Measurements from ENCODE around the gene SGK1.
A peak's percentile ranks its signal among the peaks of the same experiment; 100 is the strongest.
"Not testable (repeated sequence)": the region's sequence is repeated elsewhere in the genome, so short reads cannot be mapped to it uniquely, and the experiment has no call there.

Gene SGK1

GRCh38 chr6:134182528-134182927 lies 135.4 kb downstream of the SGK1 start:
- DNase-seq: no peak

- not testable (repeated sequence) for DNase-seq
Measured at GRCh38 chr6:134181726-134182125, 136.2 kb downstream of the SGK1 start.

- not testable (repeated sequence) for DNase-seq
Measured at GRCh38 chr6:134181251-134181650, 136.7 kb downstream of the SGK1 start.

DNA sequence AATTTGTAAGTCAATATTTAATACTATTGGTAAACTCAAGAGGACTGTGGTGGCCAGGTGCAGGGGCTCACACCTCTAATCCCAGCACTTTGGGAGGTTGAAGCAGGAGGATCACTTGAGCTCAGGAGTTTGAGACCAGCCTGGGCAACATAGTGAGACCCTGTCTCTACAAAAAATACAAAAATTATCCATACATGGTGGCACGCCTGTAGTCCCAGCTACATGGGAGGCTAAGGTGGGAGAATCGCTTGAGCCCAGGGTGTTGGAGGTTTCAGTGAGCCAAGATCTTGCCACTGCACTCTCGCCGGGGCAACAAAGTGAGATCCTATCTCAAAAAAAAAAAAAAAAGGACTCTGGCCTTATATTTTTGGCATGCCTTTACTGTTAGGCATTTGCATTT lies 137.4 kb downstream of the SGK1 start:
- DNase-seq: not testable (repeated sequence)

GRCh38 chr6:134178161-134179044 lies 139.5 kb downstream of the SGK1 start:
- peak; percentile 75 for DNase-seq

DNA sequence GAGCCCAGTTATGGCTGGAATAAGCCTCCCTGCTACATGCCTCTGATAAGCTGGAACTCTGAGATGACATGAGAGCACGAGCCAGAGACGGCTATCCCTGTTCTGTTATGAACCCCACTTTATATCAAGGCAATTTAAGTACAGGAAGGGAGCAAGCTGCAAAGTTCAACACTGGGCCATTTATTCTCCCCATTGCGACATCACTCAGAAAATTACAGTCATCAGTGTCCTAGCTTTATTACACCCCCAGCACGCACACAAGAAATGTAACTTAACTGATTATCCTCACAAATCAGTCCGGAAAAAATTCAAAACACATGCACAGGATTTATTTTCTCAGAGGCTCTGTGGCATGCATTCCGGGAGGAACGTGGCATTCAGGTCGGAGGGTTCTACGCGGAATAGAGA lies 140.2 kb downstream of the SGK1 start:
- no peak for DNase-seq

- DNase-seq: no peak
Measured at GRCh38 chr6:134177236-134177635, 140.7 kb downstream of the SGK1 start.

- peak; percentile 3 for DNase-seq
Measured at GRCh38 chr6:134176264-134176975, 141.5 kb downstream of the SGK1 start.

- DNase-seq: peak; percentile 38
Measured at GRCh38 chr6:134175532-134176263, 142.2 kb downstream of the SGK1 start.

DNA sequence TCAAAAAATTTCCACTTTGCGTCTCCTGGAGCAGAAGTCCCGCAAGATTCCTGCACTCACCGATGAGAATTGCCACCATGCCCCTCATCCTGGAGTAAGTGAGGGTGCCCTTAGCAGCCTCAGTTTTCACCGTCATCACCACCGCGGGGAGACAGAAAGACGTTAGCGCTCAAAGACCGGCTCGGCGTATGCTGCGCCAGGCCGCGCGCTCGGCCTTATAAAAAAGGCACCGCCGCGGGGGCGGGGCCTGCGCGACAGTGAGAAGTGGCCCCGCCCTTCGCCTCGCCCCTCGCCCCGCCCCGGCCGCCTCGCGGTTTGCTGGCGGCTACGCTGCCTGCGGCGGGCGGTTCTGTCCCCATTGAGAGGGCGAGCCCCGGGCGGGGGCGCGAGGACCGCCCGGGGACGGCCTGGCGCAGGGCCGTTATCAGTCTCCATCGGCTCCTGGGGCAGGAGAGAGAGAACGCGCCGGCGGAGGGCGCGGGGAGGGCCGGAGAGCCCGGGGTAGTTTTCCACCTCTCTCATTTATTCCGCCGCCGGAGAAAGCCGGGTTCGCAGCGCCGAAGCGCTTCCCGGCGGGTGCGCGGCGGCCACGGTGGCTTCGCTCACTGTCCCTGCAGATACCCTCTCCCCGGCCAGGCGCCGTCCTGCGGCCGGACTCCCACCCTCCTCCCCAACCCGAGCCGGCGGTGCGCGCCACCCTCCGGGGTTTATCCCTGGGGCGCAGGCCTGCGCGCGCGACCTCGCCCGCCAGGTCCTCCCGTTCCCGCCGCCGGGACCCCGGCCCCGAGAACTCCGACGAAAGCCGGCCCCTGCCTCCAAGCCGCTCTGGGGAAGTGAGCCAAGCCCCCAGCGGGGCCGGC lies 143.0 kb downstream of the SGK1 start:
- DNase-seq: peak; percentile 96

GRCh38 chr6:134173936-134174671 lies 143.8 kb downstream of the SGK1 start:
- DNase-seq: peak; percentile 92

GRCh38 chr6:134173366-134173725 lies 144.6 kb downstream of the SGK1 start:
- DNase-seq: no peak

DNA sequence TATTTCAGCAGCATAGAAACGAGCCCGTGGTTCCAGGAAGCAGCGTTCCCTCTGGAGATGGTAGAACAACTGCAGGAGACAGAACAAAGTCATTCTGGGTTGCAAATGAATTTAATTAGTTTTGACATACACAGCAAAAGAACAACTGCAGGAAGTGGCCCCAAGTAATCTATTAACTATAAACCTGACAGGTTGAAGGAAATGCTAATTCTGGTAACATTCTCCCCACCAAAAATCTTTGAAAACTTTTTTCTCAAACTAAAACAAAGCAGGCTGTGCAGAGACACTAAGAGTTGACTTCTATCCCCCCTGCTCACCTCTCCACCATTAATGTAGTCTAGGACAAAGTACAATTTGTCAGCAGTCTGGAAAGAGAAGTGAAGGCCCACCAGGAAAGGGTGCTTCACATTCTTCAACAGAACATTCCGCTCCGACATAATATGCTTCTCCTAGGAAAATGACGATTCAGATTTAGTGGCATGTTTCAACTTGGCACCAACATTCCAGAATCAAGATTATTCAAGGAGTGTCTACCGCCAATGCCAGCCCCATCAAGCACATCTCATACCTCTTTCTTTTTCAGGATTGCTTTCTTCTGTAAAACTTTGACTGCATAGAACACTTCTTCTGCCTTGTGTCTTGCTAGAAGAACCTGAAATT lies 145.1 kb downstream of the SGK1 start:
- no peak for DNase-seq

DNA sequence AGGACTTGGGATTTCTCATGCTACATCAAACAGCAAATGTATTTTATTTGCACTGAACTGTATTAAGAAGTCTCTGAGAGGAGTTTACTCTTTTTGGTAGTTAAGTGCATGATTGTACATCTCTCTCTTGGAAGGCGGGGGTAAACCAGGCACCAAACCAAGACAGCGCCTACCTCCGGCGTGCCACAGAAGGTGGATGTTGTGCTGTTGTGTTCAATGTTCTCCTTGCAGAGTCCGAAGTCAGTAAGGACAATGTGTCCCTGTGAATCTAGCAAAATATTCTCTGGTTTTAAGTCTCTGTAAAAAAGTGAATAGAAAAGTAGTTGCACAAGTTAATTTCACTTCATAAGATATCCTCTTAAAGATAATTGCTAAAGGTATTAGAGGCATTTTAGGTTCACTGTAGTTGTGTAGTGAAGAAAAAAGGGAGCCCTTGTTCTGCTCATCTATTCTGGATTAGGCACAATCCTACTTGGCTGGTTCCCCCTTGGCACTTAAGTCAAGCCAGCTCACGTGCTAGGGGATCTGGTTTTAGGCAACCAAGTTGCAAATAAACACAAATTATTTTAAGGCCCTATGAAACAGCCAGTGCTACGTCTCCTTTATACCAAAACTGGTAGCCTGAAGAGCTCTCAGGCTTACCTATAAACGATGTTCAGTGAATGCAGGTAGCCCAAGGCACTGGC lies 145.7 kb downstream of the SGK1 start:
- no peak for DNase-seq

- no peak for DNase-seq
Measured at GRCh38 chr6:134171517-134171916, 146.4 kb downstream of the SGK1 start.

DNA sequence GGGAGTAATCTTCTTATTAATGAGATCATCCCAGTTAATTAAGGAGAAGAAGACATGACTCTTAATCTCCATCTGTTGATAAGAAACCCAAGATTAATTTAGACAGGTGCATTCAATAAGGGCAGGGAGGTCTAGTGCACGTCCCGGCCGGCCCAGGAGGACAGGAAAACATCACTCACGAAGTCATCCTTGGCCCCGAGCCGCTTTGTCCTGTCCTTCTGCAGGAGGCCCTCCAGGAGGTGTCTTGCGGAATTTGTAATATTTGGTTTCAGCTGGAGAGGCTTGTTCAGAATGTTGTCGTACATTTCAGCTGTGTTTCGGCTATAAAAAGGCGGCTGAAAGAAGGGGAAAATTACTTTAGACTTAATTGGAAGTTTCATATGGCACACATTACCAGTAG lies 147.1 kb downstream of the SGK1 start:
- no peak for DNase-seq

- no peak for DNase-seq
Measured at GRCh38 chr6:134169871-134170486, 147.9 kb downstream of the SGK1 start.

- no peak for DNase-seq
Measured at GRCh38 chr6:134168590-134169208, 149.2 kb downstream of the SGK1 start.

DNA sequence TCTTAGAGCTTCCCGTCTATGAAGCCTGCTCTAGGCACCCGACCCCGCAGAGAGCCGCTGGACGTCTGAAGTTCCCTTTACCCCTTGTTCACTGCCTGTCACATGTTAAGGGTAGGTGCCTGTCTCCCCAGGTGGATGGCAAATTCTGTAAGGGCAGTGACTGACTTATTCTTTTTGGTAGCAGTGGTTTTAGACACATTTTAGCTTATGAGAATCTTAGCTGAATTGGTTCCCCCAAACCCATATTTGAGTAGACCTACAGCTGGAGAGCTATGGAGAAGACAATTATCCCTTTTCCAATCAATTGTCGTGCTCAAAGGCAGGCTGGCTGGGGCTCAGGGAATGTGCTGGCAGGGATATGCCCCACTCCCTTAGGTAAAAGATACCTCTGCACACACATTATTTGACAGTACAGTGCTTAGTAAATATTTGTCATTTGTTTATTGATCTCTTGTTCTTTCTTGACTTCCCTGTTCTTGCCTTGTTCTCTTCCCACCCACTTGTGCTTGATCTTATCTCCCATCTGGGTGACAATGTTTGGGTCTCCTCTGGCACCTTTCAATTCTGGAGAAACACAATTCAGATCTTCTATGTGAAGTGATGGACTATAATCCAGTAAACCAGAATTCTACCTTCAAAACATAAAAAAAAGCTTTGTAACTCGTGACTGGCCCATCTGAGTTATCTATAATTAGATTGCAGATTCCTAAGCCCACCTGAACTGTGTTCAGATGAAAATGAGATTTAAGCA lies 151.2 kb downstream of the SGK1 start:
- no peak for DNase-seq
